GM18858 (cell line): ENCODE data around the gene NGFR.

Experiments used
- ATAC-seq: cut with Tn5 transposase; IDR thresholded peaks from one replicate; pipeline ENCODE4 v1.9.1; 2021; ENCODE audit not compliant: unreplicated experiment

The NGFR gene

GRCh38 chr17:49514071-49514721 lies 19.1 kb downstream of the NGFR start:
- no peak for ATAC-seq

DNA sequence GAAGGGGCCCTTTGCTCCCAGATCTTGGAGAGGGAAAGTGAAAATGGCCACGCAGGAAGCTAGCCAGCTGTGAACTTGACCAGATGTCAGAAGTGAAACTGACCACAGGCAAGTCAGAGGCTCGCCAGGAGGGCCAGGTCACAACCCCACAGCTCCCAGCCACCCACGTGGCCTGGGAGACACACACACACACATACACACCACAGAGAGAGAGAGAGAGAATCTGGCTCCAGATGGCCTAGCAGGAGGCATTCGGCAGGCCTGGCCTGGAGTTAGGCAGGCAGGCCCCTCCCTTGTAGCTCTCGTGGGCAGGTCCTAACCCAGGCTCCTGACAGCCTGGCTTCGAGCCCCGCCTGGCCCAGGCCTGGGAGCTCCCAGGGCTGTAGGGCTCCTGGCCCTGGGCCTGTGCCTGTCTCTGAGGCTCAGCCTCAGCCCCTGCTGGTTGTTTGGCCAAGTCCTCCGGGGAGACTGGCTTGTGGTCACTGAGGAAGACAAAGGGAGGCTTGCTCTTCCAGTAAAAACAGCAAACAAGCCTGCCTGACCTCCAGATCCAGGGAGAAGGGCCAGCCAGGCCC lies 20.2 kb downstream of the NGFR start:
- ATAC-seq: peak; percentile 94

- ATAC-seq: no peak
Measured at GRCh38 chr17:49516180-49516579, 21.1 kb downstream of the NGFR start.

- no peak for ATAC-seq
Measured at GRCh38 chr17:49518346-49519078, 23.4 kb downstream of the NGFR start.

DNA sequence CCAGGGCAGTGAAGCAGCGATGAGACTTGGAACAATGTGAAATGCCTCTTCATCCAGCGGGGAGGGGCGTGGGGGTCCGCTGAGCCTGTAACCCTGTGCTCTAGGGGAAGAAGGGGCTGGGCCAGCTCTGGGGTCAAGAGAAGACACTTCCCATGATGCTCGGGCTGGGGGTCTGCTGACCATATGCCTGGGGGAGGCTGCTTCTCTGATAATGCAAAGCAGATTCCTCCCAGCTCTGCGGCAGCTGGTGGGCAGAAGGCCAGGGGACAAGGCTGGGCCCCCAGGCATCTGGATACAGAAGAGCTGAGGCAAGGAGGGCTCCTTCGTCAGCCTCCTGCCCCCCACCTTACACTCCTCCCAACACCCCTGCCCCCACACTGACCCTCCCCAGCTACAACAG lies 24.7 kb downstream of the NGFR start:
- ATAC-seq: no peak

DNA sequence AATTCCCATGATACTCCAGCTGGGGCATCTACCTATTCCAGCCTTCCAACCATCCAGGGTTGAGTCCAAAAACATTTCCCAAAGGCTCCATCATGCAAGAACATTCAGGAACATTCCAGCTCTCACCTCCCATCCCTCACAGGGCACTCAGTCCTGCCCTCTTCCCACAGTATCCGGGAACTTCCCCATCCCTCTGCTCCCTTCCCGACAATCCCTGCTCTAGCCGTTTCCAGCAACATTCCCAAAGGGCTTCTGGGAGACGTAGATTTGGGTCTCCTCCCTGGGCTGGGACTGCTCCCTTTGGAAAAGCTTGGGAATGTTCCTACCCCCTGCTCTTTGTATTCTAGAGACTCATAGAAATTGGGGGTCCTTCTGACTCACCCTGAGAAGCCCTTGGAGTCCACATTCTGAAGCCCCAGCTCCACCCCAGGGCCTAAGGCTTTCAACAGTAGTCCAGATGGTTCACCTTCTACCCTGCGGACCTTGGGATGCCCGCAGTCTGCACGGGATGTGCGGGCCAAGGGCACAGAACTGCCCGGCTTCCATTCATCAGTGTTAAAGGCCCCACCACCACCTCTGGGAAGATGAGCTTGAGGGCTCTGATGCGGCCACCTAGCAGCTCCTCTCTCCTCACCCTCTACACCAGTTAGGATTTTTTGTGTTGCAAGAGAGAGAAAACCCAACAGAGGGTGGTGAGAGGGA lies 25.4 kb downstream of the NGFR start:
- ATAC-seq: no peak

- no peak for ATAC-seq
Measured at GRCh38 chr17:49521088-49521450, 26.0 kb downstream of the NGFR start.

GRCh38 chr17:49521471-49522356 lies 26.6 kb downstream of the NGFR start:
- no peak for ATAC-seq

- ATAC-seq: no peak
Measured at GRCh38 chr17:49522357-49522890, 27.3 kb downstream of the NGFR start.

- no peak for ATAC-seq
Measured at GRCh38 chr17:49523196-49523595, 28.1 kb downstream of the NGFR start.

GRCh38 chr17:49523706-49524472 lies 28.8 kb downstream of the NGFR start:
- no peak for ATAC-seq

GRCh38 chr17:49524473-49525359 lies 29.6 kb downstream of the NGFR start:
- no peak for ATAC-seq

DNA sequence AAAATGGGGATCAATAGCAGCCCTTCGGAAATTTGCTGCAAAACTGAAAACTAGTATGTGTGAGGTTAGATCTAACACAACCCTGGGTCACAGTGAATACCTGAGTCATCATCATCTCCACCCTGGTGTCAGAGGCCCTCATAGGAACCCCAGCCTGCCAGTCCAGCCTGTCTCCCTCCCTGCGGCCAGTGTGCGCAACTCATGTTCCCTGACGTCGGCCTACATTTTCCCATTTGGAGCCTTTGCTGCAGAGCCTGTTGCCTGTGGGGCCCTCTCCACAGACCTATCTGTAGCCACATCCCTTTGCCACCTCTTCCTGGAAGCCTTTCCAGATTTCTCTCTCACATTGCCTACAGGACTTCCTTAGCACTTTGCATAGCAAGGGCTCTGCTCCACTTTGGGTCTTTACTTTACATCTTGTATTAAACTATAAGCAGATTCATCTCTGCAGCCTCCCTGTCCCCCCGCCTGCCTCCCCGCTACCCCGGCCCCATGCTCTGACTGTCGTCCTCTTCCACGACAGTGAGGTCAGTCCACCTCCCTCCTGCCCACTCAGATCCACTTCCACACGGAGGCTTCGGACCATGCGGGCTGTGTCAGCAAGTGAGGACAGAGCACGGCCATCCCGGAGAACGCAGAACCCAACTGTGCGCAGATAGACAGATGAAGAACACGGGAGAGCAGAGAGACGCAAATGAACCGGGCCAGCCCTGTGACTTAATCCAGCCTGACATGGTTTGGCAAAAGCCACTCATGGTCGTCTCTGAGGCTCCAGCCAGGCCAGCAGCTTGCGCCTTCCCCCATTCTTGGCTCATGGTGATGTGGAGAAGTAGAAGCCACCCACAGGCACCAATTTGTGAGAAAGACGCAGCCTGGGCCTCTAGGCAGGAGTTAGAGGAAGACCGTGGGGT lies 31.0 kb downstream of the NGFR start:
- ATAC-seq: no peak

GRCh38 chr17:49527927-49528651 lies 33.0 kb downstream of the NGFR start:
- no peak for ATAC-seq

DNA sequence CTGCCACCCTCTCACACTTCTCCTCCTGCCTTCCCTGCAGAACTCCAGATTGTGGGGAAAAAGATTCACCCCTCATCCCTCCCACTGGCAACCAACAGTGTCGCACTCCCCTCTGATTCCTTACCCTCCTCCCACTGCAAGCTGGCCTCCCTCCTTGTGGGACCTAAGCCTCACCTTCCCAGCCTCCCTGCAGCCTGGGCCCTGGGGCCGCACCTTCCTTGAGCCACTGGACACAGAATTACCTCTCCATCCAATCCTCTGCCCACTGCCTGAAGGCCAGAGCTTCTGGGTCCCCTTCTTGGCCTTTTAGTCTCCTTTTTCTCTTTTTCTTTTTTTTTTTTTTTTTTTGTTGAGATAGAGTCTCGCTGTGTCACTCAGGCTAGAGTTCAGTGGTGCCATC lies 33.9 kb downstream of the NGFR start:
- ATAC-seq: no peak

- no peak for ATAC-seq
Measured at GRCh38 chr17:49530118-49530517, 35.0 kb downstream of the NGFR start.

GRCh38 chr17:49543860-49544259 lies 48.8 kb downstream of the NGFR start:
- ATAC-seq: no peak
